PC-3 (cell line): Measurements from ENCODE around the gene RFTN1. TPM values are rescaled to one million over a fixed set of nuclear protein-coding genes. Genes with fewer than 3 reads are reported as not detected.

Experiments used
- ATAC-seq: fragments of 200-7000 bp; cut with Tn5 transposase; 2 replicates; pipeline ENCODE4 v1.9.1; 2020; ENCODE audit warnings: mild to moderate bottlenecking, moderate library complexity
- BruUV-seq: library from RNA; stranded (reverse); fragments of 400-500 nt; replicated peaks from 2 replicates; lab custom pipeline; 2021; lab: Mats Ljungman, UMichigan
- CTCF ChIA-PET: fragments of 300-600 bp; sonication (Branson Sonifier 250); formaldehyde crosslinking; loops from one replicate; lab custom pipeline; 2022; ENCODE audit warnings: antibody characterized with exemption; lab: Charles Lee
- POLR2A ChIA-PET: fragments of 300-600 bp; sonication (Branson Sonifier 250); formaldehyde crosslinking; loops from one replicate; lab custom pipeline; 2022; ENCODE audit warnings: antibody characterized with exemption; ENCODE audit not compliant: unreplicated experiment; lab: Charles Lee
- DNase-seq: peaks from one replicate; pipeline ENCODE4 v3.0.0-alpha.2; 2015
- H2AFZ ChIP-seq: fragments of 300-600 bp; sonication (generic); 2 replicates; pipeline ENCODE4 v1.6.0; 2016; ENCODE audit warnings: antibody characterized with exemption, low read length
- H3F3A ChIP-seq: fragments of 300-600 bp; sonication (generic); one replicate; pipeline ENCODE4 v1.6.0; 2017; ENCODE audit warnings: antibody characterized with exemption, low read length, control low read depth, mild to moderate bottlenecking; ENCODE audit not compliant: unreplicated experiment
- H3K27ac ChIP-seq: fragments of 300-600 bp; sonication (generic); 2 replicates; pipeline ENCODE4 v1.5.1; 2016; ENCODE audit warnings: mild to moderate bottlenecking, low read length
- H3K27me3 ChIP-seq: fragments of 300-600 bp; sonication (generic); 2 replicates; pipeline ENCODE4 v1.6.1; 2016; ENCODE audit warnings: low read length, mixed read lengths
- H3K36me3 ChIP-seq: fragments of 300-600 bp; sonication (generic); 2 replicates; pipeline ENCODE4 v1.6.1; 2016; ENCODE audit warnings: low read depth, mixed run types, low read length, mixed read lengths
- H3K4me1 ChIP-seq: fragments of 300-600 bp; sonication (generic); 2 replicates; pipeline ENCODE4 v1.5.1; 2016; ENCODE audit warnings: low read length; ENCODE audit not compliant: insufficient read depth
- H3K4me2 ChIP-seq: fragments of 300-600 bp; sonication (generic); 2 replicates; pipeline ENCODE4 v1.6.0; 2016; ENCODE audit warnings: low read length
- H3K4me3 ChIP-seq: fragments of 300-600 bp; sonication (generic); 2 replicates; pipeline ENCODE4 v1.5.1; 2016; ENCODE audit warnings: mild to moderate bottlenecking, low read length, mixed read lengths
- H3K79me2 ChIP-seq: fragments of 300-600 bp; sonication (generic); 2 replicates; pipeline ENCODE4 v1.6.1; 2017; ENCODE audit warnings: low read length, mixed read lengths
- H3K9ac ChIP-seq: fragments of 300-600 bp; sonication (generic); 2 replicates; pipeline ENCODE4 v1.6.0; 2016; ENCODE audit warnings: mild to moderate bottlenecking, low read length
- H3K9me2 ChIP-seq: fragments of 300-600 bp; sonication (generic); replicated peaks from 2 replicates; pipeline ENCODE4 v1.6.1; 2016; ENCODE audit warnings: mixed run types, low read length, mixed read lengths
- H3K9me3 ChIP-seq: fragments of 300-600 bp; sonication (generic); 2 replicates; pipeline ENCODE4 v1.6.1; 2016; ENCODE audit warnings: low read length, mixed read lengths
- H4K20me1 ChIP-seq: fragments of 300-600 bp; sonication (generic); 2 replicates; pipeline ENCODE4 v1.6.1; 2016; ENCODE audit warnings: low read length, mixed read lengths
- CTCF ChIP-seq: fragments of 300-600 bp; sonication (generic); conservative IDR thresholded peaks from 2 replicates; pipeline ENCODE4 v1.5.1; 2017; ENCODE audit warnings: antibody characterized with exemption, low read depth, mild to moderate bottlenecking, low read length
- EZH2 ChIP-seq: fragments of 300-600 bp; sonication (generic); IDR thresholded peaks from one replicate; pipeline ENCODE4 v1.6.1; 2017; ENCODE audit warnings: antibody characterized with exemption, mild to moderate bottlenecking, low read length; ENCODE audit not compliant: unreplicated experiment
- EZH2phosphoT487 ChIP-seq: fragments of 300-600 bp; sonication (generic); IDR thresholded peaks from 2 replicates; pipeline ENCODE4 v1.6.1; 2018; ENCODE audit warnings: mild to moderate bottlenecking, antibody characterized with exemption, low read length, borderline replicate concordance
- intact Hi-C: fragments of 100-400 bp; cut with micrococcal nuclease; formaldehyde crosslinking; loops from 2 replicates; pipeline ENCODE4 v1.9.0; 2023
- total RNA-seq: library from RNA; depleted of rRNA; stranded (reverse); fragments of >200 nt; gene quantifications from 2 replicates; pipeline ENCODE4 v1.2.3, GENCODE V29; 2014

Gene RFTN1
- total RNA-seq, 1 experiment from 2014 or later: 9.7 TPM

- Histone ChIP-seq H4K20me1 (no peaks in the 10 kb centered on the region), H3K27ac (no peak overlapping the region), H3K9me2 (no peaks in the 10 kb centered on the region), H3K4me2 (no peak overlapping the region), H3F3A (no peaks in the 10 kb centered on the region), H3K79me2 (no peaks in the 10 kb centered on the region), H3K27me3 (no peaks in the 10 kb centered on the region), H3K4me3 (no peak overlapping the region), H3K9ac (no peak overlapping the region), H3K4me1 (no peaks in the 10 kb centered on the region), H3K36me3 (no peaks in the 10 kb centered on the region), H2AFZ (no peak overlapping the region), H3K9me3 (no peaks in the 10 kb centered on the region)
- ChIA-PET POLR2A (no interaction called here), CTCF (no interaction called here)
- no peak for TF ChIP-seq EZH2phosphoT487
- intact Hi-C loops: no loop called here
- no TSS peak for BruUV-seq
- no peak for ATAC-seq
- DNase-seq: no peak
Observed at GRCh38 chr3:16504242-16504641, 9.3 kb downstream of the RFTN1 start.

- ChIA-PET POLR2A (no interaction called here), CTCF (no interaction called here)
- ATAC-seq (no peak), DNase-seq (no peak)
- Histone ChIP-seq H3K4me3 (no peak overlapping the region), H3F3A (no peaks in the 10 kb centered on the region), H3K9me2 (no peaks in the 10 kb centered on the region), H3K27me3 (no peaks in the 10 kb centered on the region), H3K36me3 (no peaks in the 10 kb centered on the region), H2AFZ (no peak overlapping the region), H3K4me2 (no peak overlapping the region), H3K27ac (no peak overlapping the region), H4K20me1 (no peaks in the 10 kb centered on the region), H3K79me2 (no peaks in the 10 kb centered on the region), H3K9me3 (no peaks in the 10 kb centered on the region), H3K4me1 (no peaks in the 10 kb centered on the region), H3K9ac (no peak overlapping the region)
- intact Hi-C loops: no loop called here
- no TSS peak for BruUV-seq
- TF ChIP-seq EZH2phosphoT487: no peak
- no peak for TF ChIP-seq CTCF
- TF ChIP-seq EZH2: no peak
Observed at GRCh38 chr3:16503191-16503776, 10.2 kb downstream of the RFTN1 start.

- Histone ChIP-seq H3K4me1 (no peaks in the 10 kb centered on the region), H3F3A (no peaks in the 10 kb centered on the region), H3K9ac (no peak overlapping the region), H3K27me3 (no peaks in the 10 kb centered on the region), H3K27ac (no peak overlapping the region), H3K36me3 (no peaks in the 10 kb centered on the region), H2AFZ (no peak overlapping the region), H3K9me2 (no peaks in the 10 kb centered on the region), H4K20me1 (no peaks in the 10 kb centered on the region), H3K9me3 (no peaks in the 10 kb centered on the region), H3K79me2 (no peaks in the 10 kb centered on the region), H3K4me2 (no peak overlapping the region), H3K4me3 (no peak overlapping the region)
- DNase-seq (no peak), ATAC-seq (no peak)
- ChIA-PET POLR2A (no interaction called here), CTCF (no interaction called here)
- BruUV-seq: no TSS peak
- TF ChIP-seq EZH2 (no peak), CTCF (no peak), EZH2phosphoT487 (no peak)
- intact Hi-C loops: no loop called here
Observed at GRCh38 chr3:16502347-16502908, 11.1 kb downstream of the RFTN1 start.
